Erythroblast (primary cell): Measurements from ENCODE around the gene SYPL1.
A peak's percentile ranks its signal among the peaks of the same experiment; 100 is the strongest.

Experiments used
- DNase-seq, 2 experiments: peaks; one replicate each; lab custom pipeline; 2025; lab: John Stamatoyannopoulos, UW
- GATA1 ChIP-seq: IDR thresholded peaks from 2 replicates; pipeline ENCODE4 v1.6.1; 2011; ENCODE audit warnings: low read depth, mild to moderate bottlenecking, control low read depth, low read length, moderate library complexity
- POLR2A ChIP-seq: IDR thresholded peaks from 2 replicates; pipeline ENCODE4 v1.6.1; 2011; ENCODE audit warnings: mild to moderate bottlenecking, low read length

SYPL1 gene

GRCh38 chr7:106054156-106054910 lies 57.8 kb downstream of the SYPL1 start:
- TF ChIP-seq GATA1 (no peak), POLR2A (no peak)
- no peak for DNase-seq

- TF ChIP-seq POLR2A (no peak), GATA1 (no peak)
- no peak for DNase-seq
These were observed 59.0 kb downstream of the SYPL1 start for GRCh38 chr7:106053109-106053508.

- no peak for TF ChIP-seq POLR2A
- no peak for TF ChIP-seq GATA1
- no peak for DNase-seq
These were observed 59.4 kb downstream of the SYPL1 start for GRCh38 chr7:106052681-106053080.

GRCh38 chr7:106050746-106051117 lies 61.4 kb downstream of the SYPL1 start:
- TF ChIP-seq POLR2A, result no peak
- no peak for TF ChIP-seq GATA1
- no peak for DNase-seq

- TF ChIP-seq GATA1 (no peak), POLR2A (no peak)
- no peak for DNase-seq
These were observed 61.9 kb downstream of the SYPL1 start for GRCh38 chr7:106050002-106050745.

- no peak for DNase-seq
- no peak for TF ChIP-seq POLR2A
- no peak for TF ChIP-seq GATA1
These were observed 62.9 kb downstream of the SYPL1 start for GRCh38 chr7:106049139-106049752.

GRCh38 chr7:106048706-106049020 lies 63.4 kb downstream of the SYPL1 start:
- TF ChIP-seq POLR2A (no peak), GATA1 (no peak)
- DNase-seq, result no peak

- TF ChIP-seq GATA1 (no peak), POLR2A (no peak)
- DNase-seq, result no peak
These were observed 64.0 kb downstream of the SYPL1 start for GRCh38 chr7:106047818-106048705.

GRCh38 chr7:106047184-106047583 lies 64.9 kb downstream of the SYPL1 start:
- TF ChIP-seq GATA1, result no peak
- no peak for TF ChIP-seq POLR2A

GRCh38 chr7:106045586-106045985 lies 66.5 kb downstream of the SYPL1 start:
- TF ChIP-seq GATA1, result no peak
- no peak for TF ChIP-seq POLR2A
- DNase-seq, result no peak

More at GRCh38 chr7:106047184-106047583, 64.9 kb downstream of the SYPL1 start:
- DNase-seq, result no peak

GRCh38 chr7:106045139-106045538 lies 67.0 kb downstream of the SYPL1 start:
- DNase-seq, result no peak
- TF ChIP-seq POLR2A (no peak), GATA1 (no peak)

GRCh38 chr7:106042196-106042611 lies 69.9 kb downstream of the SYPL1 start:
- DNase-seq, result no peak
- TF ChIP-seq GATA1 (no peak), POLR2A (no peak)

GRCh38 chr7:106041140-106041717 lies 70.9 kb downstream of the SYPL1 start:
- DNase-seq, result peak; percentile 69 to 71
- TF ChIP-seq POLR2A (no peak), GATA1 (no peak)
